NCI-H446 (cell line): Measurements from ENCODE around the gene ARHGAP9.
"Not testable (repeated sequence)": the region's sequence is repeated elsewhere in the genome, so short reads cannot be mapped to it uniquely, and the experiment has no call there.

Experiments
- DNase-seq, 2 experiments: peaks; one replicate each; lab custom pipeline; 2025; lab: John Stamatoyannopoulos, UW

The ARHGAP9 gene

DNA sequence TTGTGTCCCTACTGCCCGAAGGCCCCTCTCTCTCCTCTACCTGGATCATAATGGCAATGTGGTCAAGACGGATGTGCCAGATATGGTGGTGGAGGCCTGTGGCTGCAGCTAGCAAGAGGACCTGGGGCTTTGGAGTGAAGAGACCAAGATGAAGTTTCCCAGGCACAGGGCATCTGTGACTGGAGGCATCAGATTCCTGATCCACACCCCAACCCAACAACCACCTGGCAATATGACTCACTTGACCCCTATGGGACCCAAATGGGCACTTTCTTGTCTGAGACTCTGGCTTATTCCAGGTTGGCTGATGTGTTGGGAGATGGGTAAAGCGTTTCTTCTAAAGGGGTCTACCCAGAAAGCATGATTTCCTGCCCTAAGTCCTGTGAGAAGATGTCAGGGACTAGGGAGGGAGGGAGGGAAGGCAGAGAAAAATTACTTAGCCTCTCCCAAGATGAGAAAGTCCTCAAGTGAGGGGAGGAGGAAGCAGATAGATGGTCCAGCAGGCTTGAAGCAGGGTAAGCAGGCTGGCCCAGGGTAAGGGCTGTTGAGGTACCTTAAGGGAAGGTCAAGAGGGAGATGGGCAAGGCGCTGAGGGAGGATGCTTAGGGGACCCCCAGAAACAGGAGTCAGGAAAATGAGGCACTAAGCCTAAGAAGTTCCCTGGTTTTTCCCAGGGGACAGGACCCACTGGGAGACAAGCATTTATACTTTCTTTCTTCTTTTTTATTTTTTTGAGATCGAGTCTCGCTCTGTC is 22.8 kb downstream of the ARHGAP9 start:
- DNase-seq: no peak

DNA sequence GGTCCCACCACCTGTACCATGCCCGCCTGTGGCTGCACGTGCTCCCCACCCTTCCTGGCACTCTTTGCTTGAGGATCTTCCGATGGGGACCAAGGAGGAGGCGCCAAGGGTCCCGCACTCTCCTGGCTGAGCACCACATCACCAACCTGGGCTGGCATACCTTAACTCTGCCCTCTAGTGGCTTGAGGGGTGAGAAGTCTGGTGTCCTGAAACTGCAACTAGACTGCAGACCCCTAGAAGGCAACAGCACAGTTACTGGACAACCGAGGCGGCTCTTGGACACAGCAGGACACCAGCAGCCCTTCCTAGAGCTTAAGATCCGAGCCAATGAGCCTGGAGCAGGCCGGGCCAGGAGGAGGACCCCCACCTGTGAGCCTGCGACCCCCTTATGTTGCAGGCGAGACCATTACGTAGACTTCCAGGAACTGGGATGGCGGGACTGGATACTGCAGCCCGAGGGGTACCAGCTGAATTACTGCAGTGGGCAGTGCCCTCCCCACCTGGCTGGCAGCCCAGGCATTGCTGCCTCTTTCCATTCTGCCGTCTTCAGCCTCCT is 23.4 kb downstream of the ARHGAP9 start:
- peak in 1 of 2 experiments; percentile 52 for DNase-seq

- no peak for DNase-seq
Measured at GRCh38 chr12:57455374-57456144, 24.1 kb downstream of the ARHGAP9 start.

DNA sequence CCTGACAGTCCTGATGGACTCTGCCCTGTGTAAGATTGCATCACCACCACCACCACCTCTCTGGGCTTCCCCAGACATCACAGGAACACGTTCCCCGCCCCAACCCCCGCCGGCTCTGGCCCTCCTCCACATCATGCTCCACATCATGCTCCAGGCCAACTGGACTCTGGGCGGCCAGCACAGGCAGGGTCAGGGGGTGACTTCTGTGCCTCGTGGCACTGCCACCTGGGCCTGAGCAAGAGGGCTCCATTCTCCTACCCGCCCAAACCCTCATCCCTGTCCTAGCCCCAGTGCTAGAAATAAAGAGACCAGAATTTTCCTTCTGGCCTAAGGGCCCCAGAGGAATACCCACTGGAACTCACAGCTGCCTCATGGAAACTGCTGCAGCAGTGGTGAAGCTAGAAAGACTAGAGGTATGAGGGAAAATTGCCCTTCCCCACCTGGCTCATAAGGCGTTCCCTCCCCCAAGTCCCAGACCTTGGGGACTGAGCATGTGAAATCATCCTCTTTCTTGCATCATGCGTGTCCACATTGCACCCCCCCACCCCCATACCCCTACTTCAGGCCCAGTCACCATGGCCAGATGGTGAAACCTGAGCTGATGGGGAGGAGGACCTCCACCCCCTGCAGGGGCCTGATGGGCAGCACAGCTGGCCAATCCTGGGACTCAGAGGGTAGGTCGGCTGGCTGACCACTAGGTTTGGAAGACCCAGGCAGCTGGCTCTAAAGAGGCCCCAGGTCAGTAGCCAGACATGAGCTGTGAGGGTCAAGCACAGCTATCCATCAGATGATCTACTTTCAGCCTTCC is 24.9 kb downstream of the ARHGAP9 start, which contains the start of gene INHBE:
Gene INHBE (plus strand): TSS at position 742 of the 808 bp plus-strand sequence. CDS start 230 bp downstream, outside the sequence.
- DNase-seq: peak in 1 of 2 experiments; percentile 68

DNA sequence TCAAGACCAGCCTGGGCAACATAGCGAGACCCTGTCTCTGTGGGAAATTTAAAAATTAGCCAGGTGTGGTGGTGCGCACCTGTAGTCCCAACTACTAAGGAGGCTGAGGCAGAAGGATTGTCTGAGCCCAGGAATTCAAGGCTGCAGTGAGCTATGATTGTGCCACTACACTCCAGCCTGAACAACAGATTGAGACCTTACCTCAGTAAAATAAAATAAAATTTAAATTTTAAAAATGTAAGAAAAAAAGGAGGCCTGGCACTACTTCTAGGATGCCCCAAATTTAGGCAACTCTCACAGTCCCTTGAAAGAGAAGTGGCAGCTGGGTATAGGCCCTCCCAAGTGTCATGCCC is 25.5 kb downstream of the ARHGAP9 start:
- DNase-seq: no peak

DNA sequence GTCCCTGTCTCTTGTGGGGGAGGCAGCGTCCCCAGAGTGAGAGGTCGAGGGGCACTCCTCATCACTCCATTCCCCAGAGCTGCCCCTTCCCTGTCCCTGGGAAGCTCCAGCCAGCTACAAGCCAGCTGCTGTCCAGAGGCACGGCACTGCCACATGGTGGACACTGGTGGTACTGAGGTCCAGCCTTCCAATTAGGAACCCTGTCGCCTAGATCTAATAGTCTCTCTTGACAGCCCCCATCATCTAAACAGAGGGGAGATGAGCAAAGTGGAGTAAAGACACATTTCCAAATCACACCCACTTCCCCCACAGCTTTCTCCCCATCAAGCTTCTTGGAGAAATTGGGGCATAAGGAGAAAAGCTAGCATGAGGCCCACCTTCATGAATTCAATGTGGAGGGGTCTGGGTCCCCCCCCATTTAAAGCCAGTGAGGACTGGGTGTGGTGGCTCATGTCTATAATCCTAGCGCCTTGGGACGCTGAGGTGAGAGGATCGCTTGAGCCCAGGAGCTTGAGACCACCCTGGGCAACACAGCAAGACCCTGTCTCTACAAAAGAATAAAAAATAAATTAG is 26.6 kb downstream of the ARHGAP9 start:
- DNase-seq: peak; percentile 61 to 81

DNA sequence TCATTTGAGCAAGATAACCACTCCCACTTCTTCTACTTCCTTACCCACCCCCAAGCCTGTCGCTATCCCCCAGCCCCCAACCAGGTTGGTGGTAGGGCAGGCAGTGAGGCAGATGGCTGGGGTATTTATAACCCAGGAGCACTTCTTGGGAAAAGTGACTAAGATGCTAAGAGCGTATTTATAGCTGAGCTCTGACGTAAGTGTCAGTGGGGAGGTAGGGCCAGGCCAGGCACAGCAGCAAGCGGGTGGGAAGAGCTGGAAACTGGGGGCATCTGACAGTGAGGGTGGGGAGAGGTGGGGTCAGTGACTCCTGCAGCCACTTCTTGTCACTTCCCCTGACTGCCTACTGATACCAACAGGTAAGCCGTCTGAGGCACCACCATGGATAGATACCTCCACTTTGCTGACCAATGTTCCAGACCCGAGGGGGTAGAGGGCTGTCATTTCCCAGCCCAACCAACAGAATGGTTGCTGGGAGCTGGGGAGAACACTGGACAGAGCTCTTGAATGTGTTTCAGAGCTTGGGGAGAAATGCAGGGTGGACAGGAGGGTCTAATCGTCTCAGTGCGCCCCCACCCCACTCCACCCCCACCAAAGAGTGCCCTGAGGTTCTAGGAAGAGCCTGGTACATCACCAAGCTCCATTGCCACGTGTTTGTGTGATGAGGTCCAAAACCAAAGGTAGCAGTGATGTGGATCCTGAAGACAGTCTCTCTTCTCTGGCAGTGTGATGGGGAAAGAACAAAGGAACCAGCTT is 27.3 kb downstream of the ARHGAP9 start:
- DNase-seq: peak in 1 of 2 experiments; percentile 47

- DNase-seq: no peak
Measured at GRCh38 chr12:57451233-57451778, 28.4 kb downstream of the ARHGAP9 start.

- no peak for DNase-seq
Measured at GRCh38 chr12:57450057-57450456, 29.6 kb downstream of the ARHGAP9 start.

DNA sequence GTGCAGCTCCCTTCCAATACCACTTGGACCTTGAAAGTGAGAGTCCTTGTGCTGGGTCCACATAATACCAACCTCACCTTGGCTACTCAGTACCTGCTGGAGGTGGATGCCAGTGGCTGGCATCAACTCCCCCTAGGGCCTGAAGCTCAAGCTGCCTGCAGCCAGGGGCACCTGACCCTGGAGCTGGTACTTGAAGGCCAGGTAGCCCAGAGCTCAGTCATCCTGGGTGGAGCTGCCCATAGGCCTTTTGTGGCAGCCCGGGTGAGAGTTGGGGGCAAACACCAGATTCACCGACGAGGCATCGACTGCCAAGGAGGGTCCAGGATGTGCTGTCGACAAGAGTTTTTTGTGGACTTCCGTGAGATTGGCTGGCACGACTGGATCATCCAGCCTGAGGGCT is 30.3 kb downstream of the ARHGAP9 start:
- DNase-seq: no peak

DNA sequence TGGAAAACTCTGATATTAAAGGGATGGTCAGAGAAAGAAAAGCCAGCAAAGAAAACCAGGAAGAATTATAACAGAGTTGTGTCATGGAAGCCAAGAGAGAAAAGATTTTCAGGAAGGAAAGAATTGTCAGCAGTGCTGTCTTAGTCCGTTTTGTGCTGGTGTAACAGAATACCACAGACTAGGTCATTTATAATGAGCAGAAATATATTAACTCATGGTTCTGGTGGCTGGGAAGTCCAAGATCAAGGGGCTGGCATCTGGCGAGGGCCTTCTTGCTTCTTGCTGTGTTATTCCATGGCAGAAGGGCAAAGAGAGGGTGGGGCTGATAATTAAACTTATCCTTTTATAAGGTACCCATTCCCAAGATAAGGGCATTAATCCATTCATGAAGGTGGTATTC is 31.0 kb downstream of the ARHGAP9 start:
- DNase-seq: no peak

- no peak for DNase-seq
Measured at GRCh38 chr12:57446292-57446960, 33.2 kb downstream of the ARHGAP9 start.

- DNase-seq: no peak
Measured at GRCh38 chr12:57444744-57445143, 34.9 kb downstream of the ARHGAP9 start.

GRCh38 chr12:57444337-57444736 is 35.3 kb downstream of the ARHGAP9 start:
- DNase-seq: not testable (repeated sequence)

DNA sequence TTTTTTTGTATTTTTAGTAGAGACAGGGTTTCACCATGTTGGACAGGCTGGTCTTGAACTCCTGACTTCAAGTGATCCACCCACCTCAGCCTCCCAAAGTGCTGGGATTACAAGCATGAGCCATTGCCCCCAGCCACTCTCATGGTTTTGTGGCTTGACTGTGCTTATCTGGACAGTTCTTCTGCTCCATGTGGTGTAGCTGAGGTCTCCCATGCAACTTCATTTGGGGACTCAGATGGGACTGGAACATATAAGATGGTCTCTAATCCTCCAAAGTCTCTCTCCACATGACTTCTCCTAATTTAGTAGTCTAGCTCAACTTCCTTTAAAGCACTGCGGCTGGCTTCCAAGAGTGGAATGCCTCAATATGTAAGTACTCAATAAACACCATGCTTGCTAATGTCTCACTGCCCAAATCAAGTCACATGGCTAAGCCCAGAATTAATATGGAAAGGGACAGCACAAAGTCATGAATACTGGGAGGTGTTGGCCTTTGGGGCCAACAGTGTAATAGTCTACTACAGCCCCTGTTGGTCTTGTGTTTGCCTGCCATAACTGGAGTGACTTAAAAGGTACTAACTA is 37.7 kb downstream of the ARHGAP9 start:
- no peak for DNase-seq

GRCh38 chr12:57441393-57441792 is 38.3 kb downstream of the ARHGAP9 start:
- not testable (repeated sequence) for DNase-seq

DNA sequence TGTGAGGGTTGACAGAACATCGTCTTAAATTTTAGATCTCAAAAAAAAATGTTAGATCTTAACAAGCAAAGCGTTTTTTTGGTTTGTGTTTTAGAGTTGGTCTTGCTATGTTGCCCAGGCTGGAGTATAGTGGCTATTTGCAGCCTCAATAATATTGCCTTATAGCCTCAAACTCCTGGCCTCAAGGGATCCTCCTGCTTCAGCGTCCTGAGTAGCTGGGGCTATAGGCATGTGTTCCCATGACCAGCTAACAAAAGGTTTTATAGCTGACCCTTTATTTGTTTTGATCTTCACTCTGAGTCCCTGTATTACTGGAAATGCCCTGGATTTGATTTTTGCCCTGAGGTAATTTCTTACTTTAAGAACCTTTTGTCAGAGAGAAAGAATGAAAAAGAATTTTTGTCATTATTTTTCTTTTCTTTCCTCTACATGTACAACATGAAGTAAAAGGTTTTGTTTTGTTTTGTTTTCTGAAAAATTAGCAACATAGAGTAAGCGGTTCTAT is 39.9 kb downstream of the ARHGAP9 start:
- DNase-seq: no peak

DNA sequence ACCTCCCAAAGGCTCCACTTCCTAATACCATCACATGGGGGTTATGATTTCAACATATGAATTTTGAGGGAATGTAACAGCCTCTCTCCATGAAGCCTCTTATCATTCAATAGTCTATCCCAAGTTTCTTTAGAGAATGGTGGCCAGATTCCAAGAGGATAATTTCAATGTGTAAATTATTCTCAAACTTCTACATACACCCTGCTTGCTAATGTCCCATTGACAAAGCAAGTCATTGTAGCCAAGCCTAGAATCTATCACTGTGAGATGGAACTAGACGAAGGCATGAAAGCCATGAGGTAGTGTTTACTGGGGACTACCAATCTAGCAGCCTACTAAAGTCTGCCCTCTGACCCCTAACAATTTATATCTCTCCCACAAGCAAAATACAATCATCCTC is 41.3 kb downstream of the ARHGAP9 start:
- DNase-seq: no peak

GRCh38 chr12:57435293-57435692 is 44.4 kb downstream of the ARHGAP9 start:
- DNase-seq: no peak
